NCI-H2227 (cell line): ENCODE measurements around the gene WWP2.
"Not testable (repeated sequence)": the region's sequence is repeated elsewhere in the genome, so short reads cannot be mapped to it uniquely, and the experiment has no call there.

Experiments
- DNase-seq: peaks from one replicate; lab custom pipeline; 2025; ENCODE audit not compliant: unreplicated experiment; lab: John Stamatoyannopoulos, UW

WWP2 gene

GRCh38 chr16:69745232-69745612, 16.9 kb upstream of the WWP2 start:
- DNase-seq, result no peak

GRCh38 chr16:69745959-69746358, 16.2 kb upstream of the WWP2 start:
- no peak for DNase-seq

- no peak for DNase-seq
Observed at GRCh38 chr16:69747115-69747514, 15.0 kb upstream of the WWP2 start.

DNA sequence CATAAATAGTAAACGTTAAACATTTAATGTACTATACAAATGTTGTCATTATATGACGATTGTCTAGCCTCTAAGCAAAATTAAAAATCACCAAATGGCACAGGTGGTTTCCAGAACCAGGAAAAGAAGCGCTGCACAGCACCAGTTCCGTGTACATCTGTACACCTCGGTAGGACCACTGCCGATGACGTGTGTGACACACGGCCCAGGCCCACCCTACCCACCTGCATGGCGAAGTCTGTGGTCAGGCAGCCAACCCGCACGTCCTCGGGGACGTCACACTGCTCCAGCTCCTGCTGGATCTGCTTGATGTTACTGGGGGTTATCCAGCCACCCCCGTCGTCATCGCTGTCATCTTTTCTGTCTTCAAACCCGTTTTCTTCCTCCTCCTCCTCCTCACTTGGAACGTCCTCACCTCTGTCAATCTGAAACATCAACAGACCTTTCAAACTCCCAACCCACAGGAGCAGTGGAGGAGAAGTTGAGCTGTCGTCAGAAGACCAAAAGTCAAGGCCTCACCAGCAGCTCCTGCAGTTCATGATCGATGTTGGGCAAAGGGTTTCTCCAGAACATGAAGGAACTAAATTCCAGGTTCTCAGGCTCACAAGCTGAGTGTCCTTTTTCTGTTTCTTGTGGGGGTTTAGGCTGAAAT, 13.3 kb upstream of the WWP2 start:
- no peak for DNase-seq

GRCh38 chr16:69754143-69754468, 8.0 kb upstream of the WWP2 start:
- DNase-seq, result no peak

DNA sequence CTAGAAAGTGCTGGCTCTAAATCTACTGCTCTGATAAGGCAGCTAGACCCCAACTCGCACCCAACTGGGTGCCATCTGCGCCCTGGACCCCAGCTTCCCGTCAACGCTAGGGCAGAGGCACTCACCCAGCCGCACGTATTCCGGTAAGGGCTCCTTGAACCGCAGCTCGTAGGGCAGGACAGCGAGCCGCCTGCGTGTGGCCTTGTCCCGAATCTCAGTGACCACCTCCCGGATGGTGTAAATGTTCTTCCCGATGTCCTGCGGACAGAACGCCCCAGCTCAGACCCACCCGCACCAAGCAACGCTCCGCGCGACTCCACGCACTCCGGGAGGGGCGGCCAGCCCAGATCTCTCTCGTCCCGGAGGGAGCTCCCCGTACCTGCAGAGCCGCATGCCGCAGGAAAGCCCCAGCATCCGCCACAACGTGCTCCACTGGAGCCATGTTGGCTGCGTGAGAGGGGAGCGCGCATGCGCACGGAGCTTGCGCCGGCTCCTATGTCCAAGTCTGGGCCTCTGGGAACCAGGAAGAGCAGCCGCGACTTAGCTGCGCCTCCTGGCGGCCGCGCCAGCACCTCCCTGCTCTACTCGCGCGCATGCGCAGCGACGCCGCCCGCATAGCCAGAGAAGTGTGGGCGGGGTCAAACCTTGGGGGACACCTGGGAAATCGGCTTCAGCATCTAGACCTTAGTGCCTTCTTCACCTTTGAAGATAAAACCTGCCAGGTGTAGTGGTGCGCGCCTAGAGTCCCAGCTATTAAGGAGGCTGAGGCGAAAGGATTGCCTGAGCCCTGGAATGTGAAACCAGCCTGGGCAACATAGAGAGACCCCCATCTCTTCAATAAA, 7.4 kb upstream of the WWP2 start, which contains the start of gene NOB1:
Gene NOB1 (minus strand): TSS at position 458 of the 842 bp plus-strand sequence. CDS start 16 bp downstream, at position 442.
- DNase-seq, result peak; percentile 96

GRCh38 chr16:69756705-69757104, 5.4 kb upstream of the WWP2 start:
- DNase-seq, result no peak

DNA sequence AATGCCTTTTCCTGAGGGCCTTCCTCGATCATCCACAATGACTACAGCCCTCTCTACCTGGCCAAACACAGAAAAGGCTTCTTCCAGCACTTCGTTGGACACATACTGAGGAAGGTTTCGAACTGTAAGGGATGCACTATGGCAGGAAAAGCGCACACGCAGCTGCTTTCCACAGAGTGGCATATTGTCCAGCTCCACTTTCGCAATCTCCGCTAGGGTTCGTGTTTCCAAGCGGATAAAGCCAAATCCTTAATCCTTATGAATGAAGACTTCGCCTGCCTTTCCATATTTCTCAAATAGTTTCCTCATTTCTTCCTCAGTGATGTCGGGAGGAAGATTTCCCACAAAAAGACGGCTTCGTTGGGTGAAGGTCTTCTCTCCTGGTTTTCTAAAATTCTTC, 4.8 kb upstream of the WWP2 start:
- DNase-seq, result not testable (repeated sequence)

DNA sequence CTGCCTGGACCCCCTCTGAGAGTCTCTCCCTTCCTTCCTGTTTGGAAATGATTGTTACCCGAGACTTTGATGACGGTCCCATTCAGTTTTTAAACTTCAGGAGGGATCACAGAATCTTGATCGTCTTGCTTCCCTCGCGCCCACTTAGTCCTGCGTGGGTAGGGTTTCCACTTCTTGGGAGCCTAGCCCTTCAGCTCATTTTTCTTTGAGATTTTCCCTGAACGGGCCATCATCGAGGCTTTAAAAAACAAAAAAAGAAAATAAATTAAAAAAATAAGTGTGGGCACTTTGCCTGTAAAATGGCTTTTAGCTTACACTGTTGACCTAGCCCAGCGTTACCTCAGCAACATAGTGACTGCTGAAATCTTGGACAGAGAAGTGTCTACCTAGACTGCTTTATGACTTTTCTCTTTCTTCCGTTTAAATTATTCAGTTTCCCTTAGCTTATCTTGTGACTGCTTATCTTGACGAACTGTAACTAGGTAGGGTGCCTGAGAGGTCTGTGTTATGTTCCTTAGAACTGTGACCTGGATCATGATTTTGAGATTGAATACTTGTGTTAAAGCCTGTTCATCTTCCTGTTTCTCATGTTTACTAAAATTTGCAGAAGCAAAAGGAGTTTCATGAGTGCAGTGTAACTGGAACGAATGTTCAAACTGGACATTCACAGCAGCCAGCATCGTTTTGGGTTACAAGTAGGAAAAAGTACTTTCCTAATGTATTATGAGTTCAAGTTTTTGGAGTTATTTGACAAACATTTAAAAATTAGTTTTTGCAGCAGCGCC, 874 bp downstream of the WWP2 start:
- no peak for DNase-seq

- no peak for DNase-seq
Observed at GRCh38 chr16:69763599-69763942, 1.4 kb downstream of the WWP2 start.

DNA sequence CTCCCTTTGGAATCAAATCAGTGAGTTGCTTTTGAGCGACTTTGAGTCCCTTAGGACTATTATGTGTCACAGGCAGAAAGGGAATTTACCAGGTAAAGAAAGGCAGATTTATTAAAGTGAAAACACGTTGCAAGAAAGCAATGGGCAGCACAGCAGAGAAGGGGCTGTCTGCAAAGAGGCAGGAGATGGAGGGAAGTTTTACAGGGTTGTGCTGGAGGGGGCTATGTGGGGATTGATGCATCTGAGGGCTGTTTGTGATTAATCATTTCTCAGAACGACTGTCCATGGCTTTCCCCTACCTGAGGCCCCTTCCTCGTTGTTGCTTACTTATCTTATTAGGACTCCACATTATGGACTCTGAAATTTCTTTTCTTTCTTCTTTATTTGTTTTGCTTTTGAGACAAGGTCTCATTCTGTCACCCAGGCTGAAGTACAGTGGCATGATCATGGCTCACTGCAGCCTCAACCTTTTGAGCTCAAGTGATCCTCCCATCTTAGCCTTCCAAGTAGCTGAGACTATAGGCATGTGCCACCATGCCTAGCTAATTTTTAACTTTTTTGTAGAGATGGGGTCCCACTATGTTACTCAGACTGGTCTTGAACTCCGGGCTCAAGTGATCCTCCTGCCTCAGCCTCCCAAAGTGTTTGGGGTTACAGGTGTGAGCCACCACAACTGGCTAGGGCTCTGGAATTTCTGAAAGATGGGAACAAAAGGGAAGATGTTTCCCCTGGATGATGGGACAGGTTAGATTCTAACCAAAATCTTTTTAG, 5.5 kb downstream of the WWP2 start:
- no peak for DNase-seq

DNA sequence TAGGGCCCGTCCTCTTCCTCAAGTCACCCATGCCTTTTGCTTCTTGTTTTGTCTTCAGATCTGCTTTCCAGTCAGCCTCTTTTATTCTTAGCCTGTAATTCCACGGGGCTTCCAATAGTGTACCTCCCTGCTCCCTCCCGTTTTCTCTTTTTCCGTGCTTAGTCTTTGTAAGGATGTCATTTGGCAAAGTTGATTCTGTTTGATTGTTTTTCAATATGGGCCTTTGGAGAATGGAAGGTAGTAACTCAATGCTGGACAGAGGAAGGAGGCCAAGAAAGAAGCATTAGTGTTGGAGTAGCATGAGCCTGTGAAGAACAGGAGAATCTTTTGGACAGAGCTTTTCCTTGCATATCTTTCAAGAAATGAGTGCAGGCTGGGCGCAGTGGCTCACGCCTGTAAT, 6.5 kb downstream of the WWP2 start:
- no peak for DNase-seq

DNA sequence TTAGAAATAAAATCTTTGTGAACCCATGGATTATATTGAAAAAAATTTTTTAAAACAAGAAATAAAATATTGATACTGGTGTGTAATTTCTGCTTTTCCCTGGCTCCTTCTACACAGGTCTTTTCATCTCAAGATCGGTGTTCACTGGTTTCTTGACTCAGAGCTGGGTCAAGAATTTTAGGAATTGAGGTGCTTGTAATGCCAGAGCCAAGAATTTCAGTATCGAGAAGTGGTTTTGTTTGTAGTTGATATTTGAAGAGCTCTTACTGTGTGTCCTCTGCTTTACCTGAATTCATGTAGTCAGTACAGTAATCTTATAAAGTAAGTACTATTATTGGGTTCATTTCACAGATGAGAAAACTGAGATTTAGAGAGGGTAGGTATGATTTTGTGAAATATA, 7.3 kb downstream of the WWP2 start:
- no peak for DNase-seq

- no peak for DNase-seq
Observed at GRCh38 chr16:69771651-69771967, 9.5 kb downstream of the WWP2 start.

DNA sequence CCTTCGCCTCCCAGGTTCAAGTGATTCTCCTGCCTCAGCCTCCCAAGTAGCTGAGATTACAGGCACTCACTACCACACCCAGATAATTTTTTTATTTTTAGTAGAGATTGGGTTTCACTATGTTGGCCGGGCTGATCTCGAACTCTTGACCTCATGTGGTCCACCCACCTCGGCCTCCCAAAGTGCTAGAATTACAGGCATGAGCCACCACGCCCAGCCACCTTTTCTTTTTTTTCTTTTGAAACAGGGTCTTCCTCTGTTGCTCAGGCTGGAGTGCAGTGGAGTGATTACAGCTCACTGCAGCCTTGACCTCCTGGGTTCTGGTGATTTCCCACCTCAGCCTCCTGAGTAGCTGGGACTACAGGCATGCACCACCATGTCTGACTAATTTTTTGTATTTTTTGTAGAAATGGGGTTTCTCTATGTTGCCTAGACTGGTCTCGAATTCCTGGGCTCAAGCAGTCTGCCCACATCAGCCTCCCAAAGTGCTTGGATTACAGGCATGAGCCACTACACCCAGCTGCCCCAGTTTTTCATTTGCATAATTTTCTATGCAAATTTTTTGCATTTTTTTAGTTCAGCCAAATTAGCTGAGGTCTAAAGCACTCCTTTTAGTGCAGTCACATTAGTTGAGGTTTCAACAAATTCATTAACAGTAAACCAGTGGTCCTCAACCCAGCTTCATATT, 11.3 kb downstream of the WWP2 start:
- DNase-seq, result no peak

DNA sequence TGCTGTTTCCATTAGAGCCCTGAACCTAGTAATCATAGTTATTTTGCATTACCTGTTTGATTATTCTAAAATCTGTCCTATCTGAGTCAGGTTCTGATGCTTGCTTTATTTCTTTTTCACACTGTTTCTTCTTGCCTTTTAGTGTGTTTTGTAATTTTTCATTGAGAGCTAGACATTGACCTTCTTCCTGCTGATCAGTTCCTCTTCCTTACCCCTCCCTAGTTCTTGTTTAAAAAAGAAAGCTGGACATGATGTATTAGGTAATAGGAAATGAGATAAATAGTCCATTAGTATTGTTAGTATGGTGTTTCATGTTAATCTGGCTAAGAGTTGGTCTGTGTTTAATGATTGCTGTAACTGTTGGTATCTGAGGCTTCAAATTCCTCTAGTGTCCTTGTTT, 13.4 kb downstream of the WWP2 start:
- DNase-seq, result no peak

- DNase-seq, result no peak
Observed at GRCh38 chr16:69779724-69780123, 17.6 kb downstream of the WWP2 start.

- DNase-seq, result no peak
Observed at GRCh38 chr16:69781118-69781517, 19.0 kb downstream of the WWP2 start.

DNA sequence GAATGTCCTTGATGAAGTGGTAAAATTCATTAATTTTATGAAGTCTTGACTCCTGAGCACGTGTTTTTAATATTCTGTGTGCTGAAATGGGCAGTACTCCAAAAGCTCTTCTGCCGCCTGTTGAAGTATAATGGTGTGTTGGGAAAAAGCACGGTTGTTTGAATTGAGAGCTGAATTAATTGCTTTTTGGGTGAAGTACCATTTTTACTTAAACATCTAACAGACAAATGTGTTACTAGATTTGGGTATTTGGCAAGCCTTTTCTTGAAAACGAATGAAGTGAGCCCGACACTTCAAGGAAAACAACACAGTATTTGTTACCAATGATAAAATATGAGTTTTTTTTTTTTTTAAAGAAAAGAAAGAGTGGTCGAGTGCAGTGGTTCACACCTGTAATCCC, 22.5 kb downstream of the WWP2 start:
- no peak for DNase-seq

GRCh38 chr16:69787883-69788282, 25.8 kb downstream of the WWP2 start:
- DNase-seq, result no peak

DNA sequence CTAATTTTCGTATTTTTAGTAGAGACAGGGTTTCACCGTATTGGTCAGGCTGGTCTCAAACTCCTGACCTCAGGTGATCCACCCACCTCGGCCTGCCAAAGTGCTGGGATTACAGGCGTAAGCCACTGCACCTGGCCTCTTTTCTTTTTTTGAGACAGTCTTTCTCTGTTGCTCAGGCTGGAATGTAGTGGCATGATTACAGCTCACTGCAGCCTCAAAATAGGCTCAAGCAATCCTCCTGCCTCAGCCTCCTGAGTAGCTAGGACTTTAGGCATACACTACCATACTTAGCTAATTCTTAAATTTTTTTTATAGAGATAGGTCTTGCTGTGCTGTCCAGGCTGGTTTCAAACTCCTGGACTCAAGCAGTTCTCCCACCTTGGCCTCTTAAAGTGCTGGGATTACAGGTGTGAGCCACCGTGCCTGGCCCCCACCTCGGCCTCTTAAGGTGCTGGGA, 29.3 kb downstream of the WWP2 start:
- DNase-seq, result not testable (repeated sequence)
